BLaER1 (cell line): ENCODE data around the gene CGAS.
"Not testable (repeated sequence)": the region's sequence is repeated elsewhere in the genome, so short reads cannot be mapped to it uniquely, and the experiment has no call there.

ENCODE experiments used
- H3K27ac ChIP-seq: shearing (Covaris generic); formaldehyde crosslinking; 2 replicates; pipeline ENCODE4 v1.8.1; 2022
- H3K27me3 ChIP-seq: shearing (Covaris generic); formaldehyde crosslinking; 2 replicates; pipeline ENCODE4 v1.8.1; 2022
- H3K36me3 ChIP-seq: shearing (Covaris generic); formaldehyde crosslinking; 2 replicates; pipeline ENCODE4 v1.8.1; 2022
- H3K4me1 ChIP-seq: shearing (Covaris generic); formaldehyde crosslinking; 2 replicates; pipeline ENCODE4 v1.8.1; 2022
- H3K4me2 ChIP-seq: shearing (Covaris generic); formaldehyde crosslinking; 2 replicates; pipeline ENCODE4 v1.8.1; 2022
- H3K4me3 ChIP-seq: shearing (Covaris generic); formaldehyde crosslinking; 2 replicates; pipeline ENCODE4 v1.8.1; 2022
- H3K9ac ChIP-seq: shearing (Covaris generic); formaldehyde crosslinking; 2 replicates; pipeline ENCODE4 v1.8.1; 2022
- H3K9me3 ChIP-seq: shearing (Covaris generic); formaldehyde crosslinking; 2 replicates; pipeline ENCODE4 v1.8.1; 2022
- H4K20me1 ChIP-seq: shearing (Covaris generic); formaldehyde crosslinking; 2 replicates; pipeline ENCODE4 v1.8.1; 2022
- Cebpa-rat ChIP-seq: shearing (Covaris generic); IDR thresholded peaks from 2 replicates; pipeline ENCODE4 v1.8.1; 2022

CGAS gene

GRCh38 chr6:73460056-73460455 is 8.0 kb upstream of the CGAS start:
- 0 out of 2 replicates have a peak overlapping the region, but pooled peaks have one; percentile 98 for H3K9ac ChIP-seq
- H3K27me3 ChIP-seq, result no peaks in the 10 kb centered on the region
- peaks cover 11% of the 10 kb centered on the region for H3K36me3 ChIP-seq
- H3K4me1 ChIP-seq, result peaks cover 55% of the 10 kb centered on the region
- no peaks in the 10 kb centered on the region for H4K20me1 ChIP-seq
- peak overlapping the region; percentile 82 for H3K4me2 ChIP-seq
- H3K27ac ChIP-seq, result peak overlapping the region; percentile 99
- no peak for TF ChIP-seq Cebpa-rat
- H3K9me3 ChIP-seq, result no peaks in the 10 kb centered on the region
- H3K4me3 ChIP-seq, result peak overlapping the region; percentile 91

- H3K4me3 ChIP-seq, H3K27me3 ChIP-seq, H3K9me3 ChIP-seq, H3K36me3 ChIP-seq, H3K9ac ChIP-seq, H4K20me1 ChIP-seq: not testable (repeated sequence)
- Histone ChIP-seq H3K4me1 (peaks cover 61% of the 10 kb centered on the region), H3K4me2 (peak overlapping the region; percentile 82), H3K27ac (peak overlapping the region; percentile 99)
Measured at GRCh38 chr6:73459474-73459873, 7.4 kb upstream of the CGAS start.

- H4K20me1 ChIP-seq, result no peaks in the 10 kb centered on the region
- no peak for TF ChIP-seq Cebpa-rat
- H3K4me2 ChIP-seq, result no peak overlapping the region
- no peaks in the 10 kb centered on the region for H3K9me3 ChIP-seq
- H3K27ac ChIP-seq, result no peak overlapping the region
- peaks cover 49% of the 10 kb centered on the region for H3K4me1 ChIP-seq
- no peaks in the 10 kb centered on the region for H3K27me3 ChIP-seq
- no peak overlapping the region for H3K9ac ChIP-seq
- no peaks in the 10 kb centered on the region for H3K36me3 ChIP-seq
- H3K4me3 ChIP-seq, result no peak overlapping the region
Measured at GRCh38 chr6:73455865-73456629, 4.0 kb upstream of the CGAS start.

GRCh38 chr6:73451223-73452106 is 632 bp downstream of the CGAS start:
- peaks cover 21% of the 10 kb centered on the region for H4K20me1 ChIP-seq
- peak overlapping the region; percentile 84 for H3K4me3 ChIP-seq
- peaks cover 32% of the 10 kb centered on the region; the same call in 1 of the 2 replicates for H3K36me3 ChIP-seq
- H3K27me3 ChIP-seq, result no peaks in the 10 kb centered on the region
- peak overlapping the region; percentile 94 for H3K9ac ChIP-seq
- no peak for TF ChIP-seq Cebpa-rat
- H3K27ac ChIP-seq, result peak overlapping the region; percentile 95
- peaks cover 49% of the 10 kb centered on the region for H3K4me1 ChIP-seq
- no peaks in the 10 kb centered on the region for H3K9me3 ChIP-seq
- peak overlapping the region; percentile 86 for H3K4me2 ChIP-seq

- Histone ChIP-seq H3K27ac (no peak overlapping the region), H3K4me3 (no peak overlapping the region), H3K4me2 (0 out of 2 replicates have a peak overlapping the region, but pooled peaks have one; percentile 44), H3K9ac (no peak overlapping the region), H3K9me3 (no peaks in the 10 kb centered on the region; the same call in 1 of the 2 replicates), H3K4me1 (peaks cover 20% of the 10 kb centered on the region), H4K20me1 (peaks cover 50% of the 10 kb centered on the region), H3K36me3 (peaks cover 95% of the 10 kb centered on the region), H3K27me3 (no peaks in the 10 kb centered on the region)
- no peak for TF ChIP-seq Cebpa-rat
Measured at GRCh38 chr6:73443555-73443954, 8.5 kb downstream of the CGAS start.

- no peaks in the 10 kb centered on the region for H3K9me3 ChIP-seq
- H4K20me1 ChIP-seq, result peaks cover 45% of the 10 kb centered on the region; the same call in 1 of the 2 replicates
- peaks cover 99% of the 10 kb centered on the region for H3K36me3 ChIP-seq
- H3K4me2 ChIP-seq, result no peak overlapping the region
- no peak overlapping the region for H3K4me3 ChIP-seq
- no peak for TF ChIP-seq Cebpa-rat
- no peak overlapping the region for H3K27ac ChIP-seq
- H3K27me3 ChIP-seq, result no peaks in the 10 kb centered on the region
- no peaks in the 10 kb centered on the region for H3K4me1 ChIP-seq
- H3K9ac ChIP-seq, result no peak overlapping the region
Measured at GRCh38 chr6:73435236-73435635, 16.9 kb downstream of the CGAS start.

- H3K27me3 ChIP-seq, result no peaks in the 10 kb centered on the region
- H3K9ac ChIP-seq, result no peak overlapping the region
- peaks cover 9% of the 10 kb centered on the region; the same call in 1 of the 2 replicates for H3K9me3 ChIP-seq
- no peak overlapping the region for H3K4me3 ChIP-seq
- peaks cover 84% of the 10 kb centered on the region for H3K36me3 ChIP-seq
- H3K4me1 ChIP-seq, result no peaks in the 10 kb centered on the region
- no peak overlapping the region for H3K4me2 ChIP-seq
- H4K20me1 ChIP-seq, result no peaks in the 10 kb centered on the region
- no peak overlapping the region for H3K27ac ChIP-seq
- no peak for TF ChIP-seq Cebpa-rat
Measured at GRCh38 chr6:73421534-73421933, 30.6 kb downstream of the CGAS start.

- H3K36me3 ChIP-seq, result peaks cover 68% of the 10 kb centered on the region
- H3K9ac ChIP-seq, result no peak overlapping the region
- H3K9me3 ChIP-seq, result no peaks in the 10 kb centered on the region
- no peaks in the 10 kb centered on the region for H3K4me1 ChIP-seq
- no peak overlapping the region for H3K4me2 ChIP-seq
- no peaks in the 10 kb centered on the region for H3K27me3 ChIP-seq
- H3K27ac ChIP-seq, result no peak overlapping the region
- no peak for TF ChIP-seq Cebpa-rat
- no peak overlapping the region for H3K4me3 ChIP-seq
- no peaks in the 10 kb centered on the region for H4K20me1 ChIP-seq
Measured at GRCh38 chr6:73418081-73418741, 33.9 kb downstream of the CGAS start.

- no peaks in the 10 kb centered on the region for H4K20me1 ChIP-seq
- no peak overlapping the region for H3K27ac ChIP-seq
- no peaks in the 10 kb centered on the region for H3K9me3 ChIP-seq
- peaks cover 24% of the 10 kb centered on the region for H3K36me3 ChIP-seq
- no peak overlapping the region for H3K4me3 ChIP-seq
- H3K4me1 ChIP-seq, result no peaks in the 10 kb centered on the region
- TF ChIP-seq Cebpa-rat, result no peak
- H3K9ac ChIP-seq, result no peak overlapping the region
- no peak overlapping the region for H3K4me2 ChIP-seq
- no peaks in the 10 kb centered on the region for H3K27me3 ChIP-seq
Measured at GRCh38 chr6:73413102-73413501, 39.0 kb downstream of the CGAS start.

- Histone ChIP-seq H3K36me3 (no peaks in the 10 kb centered on the region), H3K4me1 (no peaks in the 10 kb centered on the region), H3K4me3 (no peak overlapping the region), H3K4me2 (no peak overlapping the region), H3K9ac (no peak overlapping the region), H3K27ac (no peak overlapping the region), H3K27me3 (no peaks in the 10 kb centered on the region), H3K9me3 (no peaks in the 10 kb centered on the region), H4K20me1 (no peaks in the 10 kb centered on the region)
- no peak for TF ChIP-seq Cebpa-rat
Measured at GRCh38 chr6:73409395-73409794, 42.7 kb downstream of the CGAS start.
